ENCODE data around the gene FUT7. TPM values are rescaled to one million over a fixed set of nuclear protein-coding genes. Genes with fewer than 3 reads are reported as not detected.

The FUT7 gene
- total and polyA plus RNA-seq, 2 of the 13 experiments (the other 11 are each of a cell fraction or from before 2014, with no cell fraction given): 0.05 TPM; not detected in 1

DNA sequence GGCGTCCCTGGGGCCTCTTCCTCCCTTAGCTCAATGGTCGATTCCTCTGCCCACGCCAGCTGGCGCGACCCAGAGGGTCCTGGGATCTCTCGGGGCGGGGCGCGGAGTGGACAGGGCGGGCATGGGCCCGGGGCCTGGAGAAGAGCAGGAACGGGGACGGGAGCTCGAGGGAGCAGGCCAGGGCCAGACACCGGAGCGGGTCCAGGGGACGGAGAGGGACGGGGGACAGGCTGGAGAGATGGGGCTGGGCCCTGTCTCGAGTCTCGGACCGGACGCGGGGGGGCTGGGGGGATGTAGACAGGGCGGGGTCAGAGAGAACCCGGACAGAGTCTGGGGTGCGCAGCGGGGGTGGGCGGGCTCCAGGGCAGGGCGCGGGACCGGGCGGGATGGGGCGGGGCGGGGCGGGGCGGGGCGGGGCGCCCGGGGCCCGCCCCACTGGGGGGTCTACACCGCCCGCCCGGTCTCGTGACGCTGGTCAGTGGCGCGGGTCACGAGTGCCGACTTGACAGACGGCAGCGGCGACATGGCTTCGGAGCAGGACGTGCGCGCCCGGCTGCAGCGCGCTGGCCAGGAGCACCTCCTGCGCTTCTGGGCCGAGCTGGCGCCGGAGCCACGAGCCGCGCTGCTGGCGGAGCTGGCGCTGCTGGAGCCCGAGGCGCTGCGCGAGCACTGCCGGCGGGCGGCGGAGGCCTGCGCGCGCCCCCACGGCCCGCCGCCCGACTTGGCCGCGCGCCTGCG is 45.3 kb upstream of the FUT7 start, which contains the start of gene UAP1L1 (continued):
- TF ChIP-seq, protein P1, sequence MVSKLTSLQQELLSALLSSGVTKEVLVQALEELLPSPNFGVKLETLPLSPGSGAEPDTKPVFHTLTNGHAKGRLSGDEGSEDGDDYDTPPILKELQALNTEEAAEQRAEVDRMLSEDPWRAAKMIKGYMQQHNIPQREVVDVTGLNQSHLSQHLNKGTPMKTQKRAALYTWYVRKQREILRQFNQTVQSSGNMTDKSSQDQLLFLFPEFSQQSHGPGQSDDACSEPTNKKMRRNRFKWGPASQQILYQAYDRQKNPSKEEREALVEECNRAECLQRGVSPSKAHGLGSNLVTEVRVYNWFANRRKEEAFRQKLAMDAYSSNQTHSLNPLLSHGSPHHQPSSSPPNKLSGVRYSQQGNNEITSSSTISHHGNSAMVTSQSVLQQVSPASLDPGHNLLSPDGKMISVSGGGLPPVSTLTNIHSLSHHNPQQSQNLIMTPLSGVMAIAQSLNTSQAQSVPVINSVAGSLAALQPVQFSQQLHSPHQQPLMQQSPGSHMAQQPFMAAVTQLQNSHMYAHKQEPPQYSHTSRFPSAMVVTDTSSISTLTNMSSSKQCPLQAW (CRISPR knock-in tag; IDR thresholded peaks at IDR 0.05): no peak
- TF ChIP-seq ZFX (CRISPR knock-in tag; IDR thresholded peaks at IDR 0.05; ENCODE audit: low read depth): peak; percentile 73

DNA sequence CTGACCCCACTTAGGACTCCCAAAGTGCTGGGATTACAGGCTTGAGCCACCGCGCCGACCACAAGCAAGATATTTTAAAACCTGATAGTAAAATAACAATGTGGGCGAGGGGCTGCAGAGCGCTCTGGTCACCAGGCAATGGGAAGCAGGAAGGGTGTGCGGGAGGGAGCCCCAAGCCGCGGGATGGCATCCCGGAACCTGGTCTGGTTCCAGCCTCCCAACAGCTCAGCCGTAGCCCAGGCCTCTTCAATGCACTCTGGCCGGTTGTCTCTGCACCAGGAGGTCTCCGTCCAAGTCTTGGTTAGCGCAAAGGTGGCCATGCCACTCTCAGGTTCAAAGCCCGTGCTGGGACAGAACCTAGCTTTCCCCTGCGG is 44.7 kb upstream of the FUT7 start:
- no peak for FAIRE-seq
- peak overlapping the region; percentile 55 to 85 (median 76); a peak in 4 of 6 replicates for H3K4me3 ChIP-seq (replicated peaks in 1 of 3; ENCODE audit: insufficient read depth in 1 of 3, low read depth in 2 of 3, low read length in 3 of 3)
- ChIA-PET POLR2A (interaction anchor here (0.5 to 2.9 kb wide), 6 partner anchors 8 to 201 kb away, joined by 3 to 30 read pairs (median 5); partner anchors contain the start of genes MAN1B1, TOR4A and TUBB4B), CTCF (ENCODE audit: low intra/inter-chr PET ratio, low total read pairs) (no interaction called here)
- no peaks in the 10 kb centered on the region for H3K79me2 ChIP-seq (ENCODE audit: insufficient read depth, low read length)
- in situ Hi-C loops (cut with HindIII; ENCODE audit: extremely low pct_ligation_motif_present, low pct_unique_long_range_greater_than_20kb): no loop called here
- H3K4me2 ChIP-seq (ENCODE audit: low read depth, low read length): peak overlapping the region; percentile 73
- WGBS (ENCODE audit: low lambda C conversion rate): 59% methylated on average over 10 of the region's 15 CpGs
- peaks cover 46% of the 10 kb centered on the region for H3K4me1 ChIP-seq (ENCODE audit: insufficient read depth, low read length)
- BruUV-seq (replicated peaks): no TSS peak
- H4K20me1 ChIP-seq (ENCODE audit: insufficient read depth, low read length): no peaks in the 10 kb centered on the region
- intact Hi-C loops (cut with micrococcal nuclease; ENCODE audit: unreplicated experiment): no loop called here
- peak overlapping the region; percentile 49 for H3K9ac ChIP-seq (ENCODE audit: insufficient read depth, low read depth, low read length)
- no peak for DNase-seq (ENCODE audit: low spot score)
- H2AFZ ChIP-seq (ENCODE audit: low read length): peak overlapping the region; percentile 54
- no peaks in the 10 kb centered on the region for H3K9me3 ChIP-seq (ENCODE audit: low read length)
- peak; percentile 41 for ATAC-seq
- H3K27me3 ChIP-seq (ENCODE audit: control insufficient read depth in 1 of 2, insufficient read depth in 2 of 2, low read length in 2 of 2): no peaks in the 10 kb centered on the region
- TF ChIP-seq NRL (CRISPR knock-in tag; IDR thresholded peaks at IDR 0.05; ENCODE audit: borderline replicate concordance) (0 out of 2 replicates have a peak, but pooled peaks have one; percentile 26), SPEN (CRISPR knock-in tag; IDR thresholded peaks at IDR 0.05; ENCODE audit: low read depth) (peak; percentile 17; the same call in 1 of the 2 replicates), ZFP36L1 (CRISPR knock-in tag; IDR thresholded peaks at IDR 0.05) (no peak), ZNF788 (CRISPR knock-in tag; IDR thresholded peaks at IDR 0.05; ENCODE audit: borderline replicate concordance) (0 out of 2 replicates have a peak, but pooled peaks have one; percentile 57), ARNT2 (CRISPR knock-in tag; IDR thresholded peaks at IDR 0.05; ENCODE audit: low read depth) (0 out of 2 replicates have a peak, but pooled peaks have one; percentile 15), TBX2 (CRISPR knock-in tag; IDR thresholded peaks at IDR 0.05; ENCODE audit: borderline replicate concordance) (peak; percentile 48; the same call in 1 of the 2 replicates), MEF2D (CRISPR knock-in tag; IDR thresholded peaks at IDR 0.05) (0 out of 2 replicates have a peak, but pooled peaks have one; percentile 22), ZNF605 (CRISPR knock-in tag; IDR thresholded peaks at IDR 0.05) (0 out of 2 replicates have a peak, but pooled peaks have one; percentile 25), SALL1 (CRISPR knock-in tag; IDR thresholded peaks at IDR 0.05) (0 out of 2 replicates have a peak, but pooled peaks have one; percentile 24), EED (CRISPR knock-in tag; IDR thresholded peaks at IDR 0.05) (0 out of 2 replicates have a peak, but pooled peaks have one; percentile 50)
- TF ChIP-seq, protein P2, sequence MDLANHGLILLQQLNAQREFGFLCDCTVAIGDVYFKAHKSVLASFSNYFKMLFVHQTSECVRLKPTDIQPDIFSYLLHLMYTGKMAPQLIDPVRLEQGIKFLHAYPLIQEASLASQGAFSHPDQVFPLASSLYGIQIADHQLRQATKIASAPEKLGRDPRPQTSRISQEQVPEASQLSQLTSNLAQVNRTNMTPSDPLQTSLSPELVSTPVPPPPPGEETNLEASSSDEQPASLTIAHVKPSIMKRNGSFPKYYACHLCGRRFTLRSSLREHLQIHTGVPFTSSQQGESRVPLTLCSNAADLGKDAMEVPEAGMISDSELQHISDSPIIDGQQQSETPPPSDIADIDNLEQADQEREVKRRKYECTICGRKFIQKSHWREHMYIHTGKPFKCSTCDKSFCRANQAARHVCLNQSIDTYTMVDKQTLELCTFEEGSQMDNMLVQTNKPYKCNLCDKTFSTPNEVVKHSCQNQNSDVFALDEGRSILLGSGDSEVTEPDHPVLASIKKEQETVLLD (CRISPR knock-in tag; IDR thresholded peaks at IDR 0.05; ENCODE audit: low read depth): no peak
- H3K36me3 ChIP-seq (replicated peaks in 1 of 2; ENCODE audit: control insufficient read depth in 1 of 2, insufficient read depth in 2 of 2, low read length in 2 of 2): peaks cover 9% of the 10 kb centered on the region in 2 experiments; a peak in 4 of 5 replicates
- peak overlapping the region; percentile 43 for H3K27ac ChIP-seq (ENCODE audit: extremely low read length, insufficient read depth, low read length)
